ENCODE measurements around the gene STAB2. TPM values are rescaled to one million over a fixed set of nuclear protein-coding genes. Genes with fewer than 3 reads are reported as not detected.

The STAB2 gene
- total RNA-seq, 1 experiment from 2014 or later, result not detected

- no peak for DNase-seq (ENCODE audit: low spot score)
These were observed 160.9 kb downstream of the STAB2 start for GRCh38 chr12:103748002-103748401.

GRCh38 chr12:103748875-103749274, 161.8 kb downstream of the STAB2 start:
- no peak for DNase-seq (ENCODE audit: low spot score)

GRCh38 chr12:103751171-103751570, 164.1 kb downstream of the STAB2 start:
- DNase-seq (ENCODE audit: low spot score), result no peak

GRCh38 chr12:103751600-103751999, 164.5 kb downstream of the STAB2 start:
- no peak for DNase-seq (ENCODE audit: low spot score)

GRCh38 chr12:103755425-103755824, 168.4 kb downstream of the STAB2 start:
- DNase-seq (ENCODE audit: low spot score), result no peak

- DNase-seq (ENCODE audit: low spot score), result no peak
These were observed 169.4 kb downstream of the STAB2 start for GRCh38 chr12:103756443-103756842.

- DNase-seq (ENCODE audit: low spot score), result no peak
These were observed 170.2 kb downstream of the STAB2 start for GRCh38 chr12:103757248-103757647.

GRCh38 chr12:103758310-103759089, 171.4 kb downstream of the STAB2 start:
- no peak for DNase-seq (ENCODE audit: low spot score)

- DNase-seq (ENCODE audit: low spot score), result no peak
These were observed 175.4 kb downstream of the STAB2 start for GRCh38 chr12:103762473-103762872.

- no peak for DNase-seq (ENCODE audit: low spot score)
These were observed 178.2 kb downstream of the STAB2 start for GRCh38 chr12:103765322-103765721.

GRCh38 chr12:103766028-103766427, 179.0 kb downstream of the STAB2 start:
- no peak for DNase-seq (ENCODE audit: low spot score)

GRCh38 chr12:103768467-103769123, 181.5 kb downstream of the STAB2 start:
- DNase-seq (ENCODE audit: low spot score), result no peak

- DNase-seq (ENCODE audit: low spot score), result no peak
These were observed 182.3 kb downstream of the STAB2 start for GRCh38 chr12:103769240-103769945.

GRCh38 chr12:103771466-103771865, 184.4 kb downstream of the STAB2 start:
- DNase-seq (ENCODE audit: low spot score), result peak; percentile 57

- no peak for DNase-seq (ENCODE audit: low spot score)
These were observed 185.5 kb downstream of the STAB2 start for GRCh38 chr12:103772367-103773108.

- no peak for DNase-seq (ENCODE audit: low spot score)
These were observed 186.2 kb downstream of the STAB2 start for GRCh38 chr12:103773109-103773910.

- no peak for DNase-seq (ENCODE audit: low spot score)
These were observed 188.0 kb downstream of the STAB2 start for GRCh38 chr12:103774977-103775560.

- no peak for DNase-seq (ENCODE audit: low spot score)
These were observed 191.7 kb downstream of the STAB2 start for GRCh38 chr12:103778781-103779180.

- DNase-seq (ENCODE audit: low spot score), result peak; percentile 90
These were observed 192.5 kb downstream of the STAB2 start for GRCh38 chr12:103779410-103780092.

GRCh38 chr12:103780093-103780440, 193.0 kb downstream of the STAB2 start:
- peak; percentile 61 for DNase-seq (ENCODE audit: low spot score)

Data from A172 (cell line).